HCT116 (cell line): Measurements from ENCODE around the gene JAM3. TPM values are rescaled to one million over a fixed set of nuclear protein-coding genes. Genes with fewer than 3 reads are reported as not detected.

ENCODE experiments used
- ATAC-seq: fragments of 200-7000 bp; cut with Tn5 transposase; 2 replicates; pipeline ENCODE4 v1.9.1; 2020; ENCODE audit warnings: mild to moderate bottlenecking, moderate library complexity
- BruUV-seq: library from RNA; stranded (reverse); fragments of 400-500 nt; replicated peaks from 2 replicates; lab custom pipeline; 2021; lab: Mats Ljungman, UMichigan
- CTCF ChIA-PET: fragments of 300-600 bp; sonication (Branson Sonifier 250); formaldehyde crosslinking; loops from one replicate; lab custom pipeline; 2021; ENCODE audit warnings: antibody characterized with exemption; lab: Charles Lee
- POLR2A ChIA-PET: fragments of 300-600, 350-600 bp; sonication (Branson Sonifier 250); formaldehyde crosslinking; loops from one replicate; lab custom pipeline; 2021; ENCODE audit warnings: antibody characterized with exemption; lab: Charles Lee
- RAD21 ChIA-PET, 2 experiments: fragments of 300-600 bp; sonication (Branson Sonifier 250); formaldehyde crosslinking; loops; one replicate each; lab custom pipeline; 2023; ENCODE audit warnings: low total read pairs in 2 of 2; ENCODE audit not compliant: uncharacterized antibody in 2 of 2, unreplicated experiment in 2 of 2, low non-redundant PET in 1 of 2; lab: Charles Lee
- DNase-seq: peaks from one replicate; pipeline ENCODE4 v3.0.0-alpha.2; 2010; ENCODE audit warnings: low read depth, low spot score
- H2AFZ ChIP-seq: fragments of 200-600 bp; shearing (Covaris generic), sonication (generic); 2 replicates; pipeline ENCODE4 v1.6.1; 2017; ENCODE audit warnings: low read depth, mixed run types, mixed read lengths, antibody characterized with exemption, low read length; ENCODE audit not compliant: poor library complexity, severe bottlenecking
- H3K27ac ChIP-seq: 2 replicates; pipeline ENCODE4 v1.5.1; 2012; ENCODE audit warnings: low read depth, low read length
- H3K27me3 ChIP-seq: fragments of 200-600 bp; sonication (generic); 2 replicates; pipeline ENCODE4 v1.6.1; 2016; ENCODE audit warnings: mixed run types, low read length, mixed read lengths; ENCODE audit not compliant: insufficient read depth
- H3K36me3 ChIP-seq, 2 experiments: fragments of 200-500 bp in 1 of 2; fragments of 200-600 bp in 1 of 2; sonication (Bioruptor generic) in 1 of 2; sonication (generic) in 1 of 2; 2 replicates each; pipeline versions ENCODE4 v1.5.1 to v1.6.1; 2014 to 2016; ENCODE audit warnings: low read length in 2 of 2, inconsistent platforms in 1 of 2, mixed read lengths in 1 of 2, mixed run types in 1 of 2; ENCODE audit not compliant: insufficient read depth in 2 of 2, control insufficient read depth in 1 of 2
- H3K4me1 ChIP-seq, 2 experiments: fragments of 200-600 bp in 1 of 2; sonication (generic) in 1 of 2; 2 replicates each; pipeline versions ENCODE4 v1.5.1 to v1.6.1; 2012 to 2017; ENCODE audit warnings: low read length in 2 of 2, inconsistent platforms in 1 of 2, mild to moderate bottlenecking in 1 of 2, mixed read lengths in 1 of 2, mixed run types in 1 of 2, moderate library complexity in 1 of 2; ENCODE audit not compliant: insufficient read depth in 2 of 2, control insufficient read depth in 1 of 2
- H3K4me2 ChIP-seq: fragments of 200-600 bp; sonication (generic); 2 replicates; pipeline ENCODE4 v1.6.1; 2017; ENCODE audit warnings: mixed run types, low read length, mixed read lengths
- H3K4me3 ChIP-seq, 2 experiments: fragments of 200-600 bp in 1 of 2; sonication (generic) in 1 of 2; replicated peaks in 1 of 2; 2 replicates each; pipeline ENCODE4 v1.5.1; 2011 to 2016; ENCODE audit warnings: low read length in 2 of 2, control low read depth in 1 of 2, low read depth in 1 of 2, mild to moderate bottlenecking in 1 of 2, mixed read lengths in 1 of 2, mixed run types in 1 of 2
- H3K79me2 ChIP-seq: fragments of 200-600 bp; sonication (generic); 2 replicates; pipeline ENCODE4 v1.6.1; 2017; ENCODE audit warnings: mild to moderate bottlenecking, mixed run types, low read length, moderate library complexity, mixed read lengths; ENCODE audit not compliant: insufficient read depth
- H3K9ac ChIP-seq: fragments of 200-600 bp; sonication (generic); 2 replicates; pipeline ENCODE4 v1.6.1; 2016; ENCODE audit warnings: low read length, mixed read lengths
- H3K9me2 ChIP-seq: fragments of 200-600 bp; sonication (generic), shearing (Covaris generic); 2 replicates; pipeline ENCODE4 v1.6.1; 2017; ENCODE audit warnings: mixed run types, mild to moderate bottlenecking, moderate library complexity; ENCODE audit not compliant: insufficient read depth
- H3K9me3 ChIP-seq, 2 experiments: fragments of 200-500 bp in 1 of 2; fragments of 200-600 bp in 1 of 2; sonication (Bioruptor generic) in 1 of 2; sonication (generic) in 1 of 2; 2 replicates each; pipeline ENCODE4 v1.6.1; 2014 to 2017; ENCODE audit warnings: low read length in 2 of 2, mixed read lengths in 2 of 2, inconsistent platforms in 1 of 2, low read depth in 1 of 2, mild to moderate bottlenecking in 1 of 2, mixed run types in 1 of 2, moderate library complexity in 1 of 2; ENCODE audit not compliant: control insufficient read depth in 1 of 2, insufficient read depth in 1 of 2
- H4K20me1 ChIP-seq: fragments of 200-600 bp; sonication (generic), shearing (Covaris generic); 2 replicates; pipeline ENCODE4 v1.6.1; 2017; ENCODE audit warnings: mixed run types, mild to moderate bottlenecking, moderate library complexity; ENCODE audit not compliant: insufficient read depth
- ELF1 ChIP-seq: IDR thresholded peaks from 2 replicates; pipeline ENCODE4 v1.6.1; 2012; ENCODE audit warnings: low read depth, borderline replicate concordance
- EZH2 ChIP-seq: fragments of 200-600 bp; sonication (generic); IDR thresholded peaks from 2 replicates; pipeline ENCODE4 v1.6.1; 2017; ENCODE audit warnings: antibody characterized with exemption, mixed run types
- EZH2phosphoT487 ChIP-seq: fragments of 200-600 bp; IDR thresholded peaks from 2 replicates; pipeline ENCODE4 v1.6.1; 2018; ENCODE audit warnings: antibody characterized with exemption, borderline replicate concordance
- FOSL1 ChIP-seq: IDR thresholded peaks from 2 replicates; pipeline ENCODE4 v1.6.1; 2012; ENCODE audit warnings: low read depth
- MAX ChIP-seq: IDR thresholded peaks from 2 replicates; pipeline ENCODE4 v1.6.1; 2012
- POLR2AphosphoS5 ChIP-seq: IDR thresholded peaks from 2 replicates; pipeline ENCODE4 v1.6.1; 2011; ENCODE audit warnings: mild to moderate bottlenecking, low read depth, low read length, moderate library complexity
- RAD21 ChIP-seq: IDR thresholded peaks from 2 replicates; pipeline ENCODE4 v1.6.1; 2012; ENCODE audit warnings: low read depth, mild to moderate bottlenecking
- REST ChIP-seq: IDR thresholded peaks from 2 replicates; pipeline ENCODE4 v1.6.1; 2012; ENCODE audit warnings: low read depth
- SP1 ChIP-seq: IDR thresholded peaks from 2 replicates; pipeline ENCODE4 v1.6.1; 2012; ENCODE audit warnings: low read depth
- TCF7L2 ChIP-seq: IDR thresholded peaks from 2 replicates; pipeline ENCODE4 v1.7.0; 2011; ENCODE audit warnings: borderline replicate concordance, inconsistent platforms; ENCODE audit not compliant: insufficient read depth, insufficient read length; ENCODE audit errors: extremely low read depth
- YY1 ChIP-seq: IDR thresholded peaks from 2 replicates; pipeline ENCODE4 v1.6.1; 2011; ENCODE audit warnings: low read length, low read depth, moderate library complexity, mild to moderate bottlenecking; ENCODE audit not compliant: insufficient replicate concordance; ENCODE audit errors: extremely low read depth
- ZNF274 ChIP-seq: fragments of 200-500 bp; sonication (Bioruptor generic); IDR thresholded peaks from 2 replicates; pipeline ENCODE4 v1.6.1; 2014; ENCODE audit warnings: mild to moderate bottlenecking, low read depth, low read length, inconsistent platforms
- intact Hi-C: fragments of 100-400 bp; cut with micrococcal nuclease; formaldehyde crosslinking; loops from 2 replicates; pipeline ENCODE4 v1.10.0; 2022
- total RNA-seq: library from RNA; stranded (reverse); gene quantifications from one replicate; pipeline ENCODE4 v1.2.1, GENCODE V29; 2021; ENCODE audit not compliant: unreplicated experiment
- TF ChIP-seq, protein P1 (sequence below): IDR thresholded peaks from 2 replicates; pipeline ENCODE4 v1.6.1; 2011; ENCODE audit warnings: mild to moderate bottlenecking, low read length, moderate library complexity; ENCODE audit not compliant: insufficient replicate concordance; ENCODE audit errors: extremely low read depth

Gene JAM3
- total RNA-seq, 1 experiment from 2014 or later: 0.25 TPM

DNA sequence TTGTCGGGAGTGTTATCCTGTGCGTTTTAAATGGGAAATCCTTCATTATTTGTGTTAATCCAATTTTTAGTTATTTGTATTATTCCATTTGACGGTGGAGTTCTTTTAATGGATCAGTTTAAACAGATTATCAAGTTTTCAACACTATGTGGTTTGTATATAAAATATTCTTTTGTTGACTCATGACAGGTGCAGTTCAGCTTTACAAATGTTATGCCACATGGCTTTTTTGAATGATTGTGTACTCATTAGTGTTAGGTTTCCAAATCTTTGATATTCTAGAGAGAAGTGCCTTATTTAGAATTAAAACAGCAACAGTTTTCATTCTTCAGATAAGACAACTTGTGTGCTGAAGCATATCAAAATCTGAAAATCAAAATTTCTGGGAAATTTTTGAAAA lies 2.4 kb downstream of the JAM3 start:
- ChIA-PET RAD21 (no interaction called here), CTCF (no interaction called here)
- no peaks in the 10 kb centered on the region for H3K9me3 ChIP-seq
- intact Hi-C loops: no loop called here
- BruUV-seq: no TSS peak
- no peaks in the 10 kb centered on the region for H4K20me1 ChIP-seq
- no peak overlapping the region for H3K4me3 ChIP-seq
- H3K36me3 ChIP-seq: no peaks in the 10 kb centered on the region
- H3K9me2 ChIP-seq: no peaks in the 10 kb centered on the region
- DNase-seq: no peak
- TF ChIP-seq REST (no peak), RAD21 (no peak), ELF1 (no peak), YY1 (no peak), MAX (no peak), POLR2AphosphoS5 (no peak), TCF7L2 (no peak), EZH2phosphoT487 (no peak), ZNF274 (no peak), EZH2 (no peak), FOSL1 (no peak), SP1 (no peak)
- TF ChIP-seq, protein P1, sequence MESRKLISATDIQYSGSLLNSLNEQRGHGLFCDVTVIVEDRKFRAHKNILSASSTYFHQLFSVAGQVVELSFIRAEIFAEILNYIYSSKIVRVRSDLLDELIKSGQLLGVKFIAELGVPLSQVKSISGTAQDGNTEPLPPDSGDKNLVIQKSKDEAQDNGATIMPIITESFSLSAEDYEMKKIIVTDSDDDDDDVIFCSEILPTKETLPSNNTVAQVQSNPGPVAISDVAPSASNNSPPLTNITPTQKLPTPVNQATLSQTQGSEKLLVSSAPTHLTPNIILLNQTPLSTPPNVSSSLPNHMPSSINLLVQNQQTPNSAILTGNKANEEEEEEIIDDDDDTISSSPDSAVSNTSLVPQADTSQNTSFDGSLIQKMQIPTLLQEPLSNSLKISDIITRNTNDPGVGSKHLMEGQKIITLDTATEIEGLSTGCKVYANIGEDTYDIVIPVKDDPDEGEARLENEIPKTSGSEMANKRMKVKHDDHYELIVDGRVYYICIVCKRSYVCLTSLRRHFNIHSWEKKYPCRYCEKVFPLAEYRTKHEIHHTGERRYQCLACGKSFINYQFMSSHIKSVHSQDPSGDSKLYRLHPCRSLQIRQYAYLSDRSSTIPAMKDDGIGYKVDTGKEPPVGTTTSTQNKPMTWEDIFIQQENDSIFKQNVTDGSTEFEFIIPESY: no peak
- TF ChIP-seq, all 23 proteins: peak for 0
- ATAC-seq: no peak
- Histone ChIP-seq H3K9ac (no peak overlapping the region), H2AFZ (no peak overlapping the region), H3K4me1 (no peaks in the 10 kb centered on the region), H3K4me2 (no peak overlapping the region), H3K27me3 (peaks cover 59% of the 10 kb centered on the region), H3K79me2 (no peaks in the 10 kb centered on the region), H3K27ac (no peak overlapping the region)
- POLR2A ChIA-PET: no interaction called here
